ENCODE results near the gene RBBP4. TPM values are rescaled to one million over a fixed set of nuclear protein-coding genes. Genes with fewer than 3 reads are reported as not detected.
A peak's percentile ranks its signal among the peaks of the same experiment; 100 is the strongest.

Gene RBBP4
- total RNA-seq, 1 donor from 2014 or later = 175 TPM

- TF ChIP-seq CTCF (conservative IDR thresholded peaks at IDR 0.05; ENCODE audit: low read depth, low read length) = no peak
- DNase-seq (ENCODE audit: low read depth) = no peak
- no peak overlapping the region for H3K4me3 ChIP-seq (ENCODE audit: low read depth, low read length)
These were observed 6.6 kb upstream of the RBBP4 start for GRCh38 chr1:32644426-32644825.

GRCh38 chr1:32647308-32648134 is 3.5 kb upstream of the RBBP4 start:
- no peak overlapping the region for H3K4me3 ChIP-seq (ENCODE audit: low read depth, low read length)
- no peak for TF ChIP-seq CTCF (conservative IDR thresholded peaks at IDR 0.05; ENCODE audit: low read depth, low read length)
- DNase-seq (ENCODE audit: low read depth) = no peak

DNA sequence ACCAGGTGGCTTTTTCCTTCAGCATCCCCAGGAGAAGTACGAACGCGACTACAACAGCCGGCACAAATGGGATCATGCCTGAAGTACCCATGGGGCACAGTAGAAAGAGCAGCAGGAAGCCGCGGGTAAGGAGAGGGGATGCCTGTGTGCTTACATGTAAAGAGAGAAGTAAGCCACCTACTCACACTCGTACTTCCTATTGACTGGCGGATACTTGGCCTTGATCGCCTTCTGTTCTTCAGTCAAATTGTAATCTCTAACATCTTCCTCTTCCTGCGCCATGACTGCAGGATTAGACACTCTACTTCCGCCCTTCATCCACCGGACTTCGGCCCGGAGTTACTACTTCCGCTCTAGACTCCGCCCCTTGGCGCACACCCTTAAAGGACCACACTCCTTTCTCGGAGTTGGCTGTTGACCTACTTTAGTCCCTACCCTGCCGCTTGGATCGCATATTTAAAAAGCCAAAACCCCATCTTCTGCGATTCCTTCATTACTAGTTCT is 708 bp upstream of the RBBP4 start, which contains the start of gene ZBTB8OS:
Gene ZBTB8OS, minus strand, starts transcription at position 303 of the 504 bp plus-strand sequence. Its CDS starts 21 bp downstream, at position 282.
- peak; percentile 74 for DNase-seq (ENCODE audit: low read depth)
- no peak for TF ChIP-seq CTCF (conservative IDR thresholded peaks at IDR 0.05; ENCODE audit: low read depth, low read length)

DNA sequence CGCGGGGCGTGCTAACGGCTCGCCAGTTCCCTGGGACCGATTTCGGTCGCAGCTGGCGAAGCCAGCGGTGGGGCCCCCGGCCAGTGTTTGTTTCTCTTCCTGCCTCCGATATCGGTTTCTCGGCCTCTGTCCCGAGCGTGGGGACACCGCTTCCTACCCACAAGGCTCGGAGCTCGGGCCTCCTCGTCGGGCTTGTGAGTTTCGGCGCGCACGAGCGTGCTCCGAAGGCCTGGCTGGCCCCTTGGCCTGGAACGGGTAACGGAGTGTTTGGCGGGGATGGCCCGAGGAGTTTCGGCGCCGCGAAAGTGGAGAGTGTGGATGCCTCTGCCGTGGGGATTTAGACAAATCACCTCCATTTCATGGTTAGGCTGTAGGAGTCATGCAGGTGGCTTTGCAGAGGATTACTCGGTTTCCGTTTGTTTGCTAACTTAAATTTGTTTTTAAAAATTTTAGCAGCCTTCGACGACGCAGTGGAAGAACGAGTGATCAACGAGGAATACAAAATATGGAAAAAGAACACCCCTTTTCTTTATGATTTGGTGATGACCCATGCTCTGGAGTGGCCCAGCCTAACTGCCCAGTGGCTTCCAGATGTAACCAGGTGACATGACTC is 559 bp downstream of the RBBP4 start:
- no peak for TF ChIP-seq CTCF (conservative IDR thresholded peaks at IDR 0.05; ENCODE audit: low read depth, low read length)
- no peak for DNase-seq (ENCODE audit: low read depth)

More for the DNA sequence above, 708 bp upstream of the RBBP4 start, which contains the start of gene ZBTB8OS:
- H3K4me3 ChIP-seq (ENCODE audit: low read depth, low read length) = peak within 1 kb of the TSS; percentile 59

GRCh38 chr1:32652244-32652962 is 1.4 kb downstream of the RBBP4 start:
- peak overlapping the region; percentile 59 for H3K4me3 ChIP-seq (ENCODE audit: low read depth, low read length)
- TF ChIP-seq CTCF (conservative IDR thresholded peaks at IDR 0.05; ENCODE audit: low read depth, low read length) = no peak
- no peak for DNase-seq (ENCODE audit: low read depth)

More for the DNA sequence above, 559 bp downstream of the RBBP4 start:
- peak overlapping the region; percentile 59 for H3K4me3 ChIP-seq (ENCODE audit: low read depth, low read length)

GRCh38 chr1:32659581-32659980 is 8.6 kb downstream of the RBBP4 start:
- no peak overlapping the region for H3K4me3 ChIP-seq (ENCODE audit: low read depth, low read length)
- no peak for DNase-seq (ENCODE audit: low read depth)
- TF ChIP-seq CTCF (conservative IDR thresholded peaks at IDR 0.05; ENCODE audit: low read depth, low read length) = no peak

Measured in epithelial cell of proximal tubule (primary cell).